ENCODE measurements around the gene MIX23.
"Not testable (repeated sequence)": the region's sequence is repeated elsewhere in the genome, so short reads cannot be mapped to it uniquely, and the experiment has no call there.

MIX23 gene

GRCh38 chr3:122377975-122378374 is 5.1 kb downstream of the MIX23 start:
- Histone ChIP-seq H3K9ac (ENCODE audit: low read length) (no peak overlapping the region), H3K9me3 (ENCODE audit: insufficient read depth, low read length) (no peaks in the 10 kb centered on the region), H3K36me3 (replicated peaks; ENCODE audit: low read depth, low read length) (peaks cover 23% of the 10 kb centered on the region), H2AFZ (ENCODE audit: low read depth, low read length) (no peak overlapping the region), H3K27ac (ENCODE audit: low read length) (no peak overlapping the region), H3K4me3 (ENCODE audit: low read length) (no peak overlapping the region), H4K20me1 (ENCODE audit: insufficient read depth, low read length) (no peaks in the 10 kb centered on the region), H3K27me3 (ENCODE audit: low read depth, low read length) (no peaks in the 10 kb centered on the region), H3K4me2 (ENCODE audit: low read length) (no peak overlapping the region), H3K79me2 (ENCODE audit: low read length) (peaks cover 80% of the 10 kb centered on the region), H3K4me1 (ENCODE audit: low read length) (peaks cover 25% of the 10 kb centered on the region)
- TF ChIP-seq, protein P1, sequence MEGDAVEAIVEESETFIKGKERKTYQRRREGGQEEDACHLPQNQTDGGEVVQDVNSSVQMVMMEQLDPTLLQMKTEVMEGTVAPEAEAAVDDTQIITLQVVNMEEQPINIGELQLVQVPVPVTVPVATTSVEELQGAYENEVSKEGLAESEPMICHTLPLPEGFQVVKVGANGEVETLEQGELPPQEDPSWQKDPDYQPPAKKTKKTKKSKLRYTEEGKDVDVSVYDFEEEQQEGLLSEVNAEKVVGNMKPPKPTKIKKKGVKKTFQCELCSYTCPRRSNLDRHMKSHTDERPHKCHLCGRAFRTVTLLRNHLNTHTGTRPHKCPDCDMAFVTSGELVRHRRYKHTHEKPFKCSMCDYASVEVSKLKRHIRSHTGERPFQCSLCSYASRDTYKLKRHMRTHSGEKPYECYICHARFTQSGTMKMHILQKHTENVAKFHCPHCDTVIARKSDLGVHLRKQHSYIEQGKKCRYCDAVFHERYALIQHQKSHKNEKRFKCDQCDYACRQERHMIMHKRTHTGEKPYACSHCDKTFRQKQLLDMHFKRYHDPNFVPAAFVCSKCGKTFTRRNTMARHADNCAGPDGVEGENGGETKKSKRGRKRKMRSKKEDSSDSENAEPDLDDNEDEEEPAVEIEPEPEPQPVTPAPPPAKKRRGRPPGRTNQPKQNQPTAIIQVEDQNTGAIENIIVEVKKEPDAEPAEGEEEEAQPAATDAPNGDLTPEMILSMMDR (IDR thresholded peaks at IDR 0.05; ENCODE audit: low read depth, low read length), result no peak
- TF ChIP-seq EZH2phosphoT487 (IDR thresholded peaks at IDR 0.05; ENCODE audit: low read depth), result no peak

- Histone ChIP-seq H3K4me1 (ENCODE audit: low read length) (no peaks in the 10 kb centered on the region), H3K27ac (ENCODE audit: low read length) (no peak overlapping the region), H3K36me3 (replicated peaks; ENCODE audit: low read depth, low read length) (peaks cover 21% of the 10 kb centered on the region), H3K79me2 (ENCODE audit: low read length) (peaks cover 46% of the 10 kb centered on the region), H3K9ac (ENCODE audit: low read length) (no peak overlapping the region), H3K4me2 (ENCODE audit: low read length) (no peak overlapping the region), H3K4me3 (ENCODE audit: low read length) (no peak overlapping the region), H3K27me3 (ENCODE audit: low read depth, low read length) (no peaks in the 10 kb centered on the region), H3K9me3 (ENCODE audit: insufficient read depth, low read length) (no peaks in the 10 kb centered on the region), H2AFZ (ENCODE audit: low read depth, low read length) (no peak overlapping the region), H4K20me1 (ENCODE audit: insufficient read depth, low read length) (no peaks in the 10 kb centered on the region)
- TF ChIP-seq EZH2phosphoT487 (IDR thresholded peaks at IDR 0.05; ENCODE audit: low read depth), result no peak
- TF ChIP-seq, protein P1 (IDR thresholded peaks at IDR 0.05; ENCODE audit: low read depth, low read length), result no peak
These were observed 9.0 kb downstream of the MIX23 start for GRCh38 chr3:122374034-122374433.

GRCh38 chr3:122366379-122366749 is 16.7 kb downstream of the MIX23 start:
- Histone ChIP-seq H3K4me3 (ENCODE audit: low read length) (no peak overlapping the region), H2AFZ (ENCODE audit: low read depth, low read length) (no peak overlapping the region), H3K4me1 (ENCODE audit: low read length) (peaks cover 14% of the 10 kb centered on the region), H3K79me2 (ENCODE audit: low read length) (no peaks in the 10 kb centered on the region), H3K36me3 (replicated peaks; ENCODE audit: low read depth, low read length) (peaks cover 42% of the 10 kb centered on the region), H3K9me3 (ENCODE audit: insufficient read depth, low read length) (no peaks in the 10 kb centered on the region), H3K27ac (ENCODE audit: low read length) (no peak overlapping the region), H3K9ac (ENCODE audit: low read length) (no peak overlapping the region), H3K4me2 (ENCODE audit: low read length) (no peak overlapping the region), H4K20me1 (ENCODE audit: insufficient read depth, low read length) (no peaks in the 10 kb centered on the region), H3K27me3 (ENCODE audit: low read depth, low read length) (no peaks in the 10 kb centered on the region)
- TF ChIP-seq, protein P1 (IDR thresholded peaks at IDR 0.05; ENCODE audit: low read depth, low read length), result no peak
- TF ChIP-seq EZH2phosphoT487 (IDR thresholded peaks at IDR 0.05; ENCODE audit: low read depth), result no peak

DNA sequence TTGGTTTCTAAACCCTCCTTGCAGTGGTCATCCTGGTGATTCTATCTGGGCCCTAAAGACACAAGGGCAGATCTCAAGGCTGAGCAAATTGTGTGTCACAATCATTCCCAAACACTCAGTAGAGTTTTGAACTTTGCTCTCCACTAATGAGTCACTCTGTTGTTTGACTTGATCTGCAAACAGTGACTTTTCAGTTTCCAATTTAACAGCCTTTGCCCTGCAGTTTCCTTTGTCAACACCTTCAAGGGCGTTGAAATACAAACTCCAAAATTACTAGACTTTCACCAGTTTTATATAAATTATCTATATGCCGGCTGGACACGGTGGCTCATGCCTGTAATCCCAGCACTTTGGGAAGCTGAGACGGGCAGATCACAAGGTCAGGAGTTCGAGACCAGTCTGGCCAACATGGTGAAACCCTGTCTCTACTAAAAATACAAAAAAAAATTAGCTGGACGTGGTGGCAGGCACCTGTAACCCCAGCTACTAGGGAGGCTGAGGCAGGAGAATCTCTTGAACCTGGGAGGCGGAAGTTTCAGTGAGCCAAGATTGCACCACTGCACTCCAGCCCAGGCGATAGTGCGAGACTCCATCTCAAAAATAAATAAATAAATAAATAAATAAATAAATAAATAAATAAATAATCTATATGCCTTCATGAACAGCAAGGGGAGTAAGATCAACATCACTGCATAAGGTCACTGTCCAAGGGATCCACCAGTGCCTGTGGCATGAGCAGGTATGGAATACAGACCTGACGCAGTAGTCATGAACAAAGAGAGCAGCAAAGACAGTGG is 17.3 kb downstream of the MIX23 start:
- H3K27me3 ChIP-seq (ENCODE audit: low read depth, low read length); H3K9me3 ChIP-seq (ENCODE audit: insufficient read depth, low read length); H4K20me1 ChIP-seq (ENCODE audit: insufficient read depth, low read length); H2AFZ ChIP-seq (ENCODE audit: low read depth, low read length); H3K79me2 ChIP-seq (ENCODE audit: low read length); H3K4me3 ChIP-seq (ENCODE audit: low read length); H3K9ac ChIP-seq (ENCODE audit: low read length): not testable (repeated sequence)
- H3K36me3 ChIP-seq (replicated peaks; ENCODE audit: low read depth, low read length), result peaks cover 42% of the 10 kb centered on the region
- peak overlapping the region; percentile 17 for H3K4me2 ChIP-seq (ENCODE audit: low read length)
- H3K4me1 ChIP-seq (ENCODE audit: low read length), result peaks cover 14% of the 10 kb centered on the region
- H3K27ac ChIP-seq (ENCODE audit: low read length), result peak overlapping the region; percentile 50

Measured in OCI-LY3 (cell line).